Cerebellar cortex (tissue), 1 donor: ENCODE results near the gene FSCN2.
"Not testable (repeated sequence)": the region's sequence is repeated elsewhere in the genome, so short reads cannot be mapped to it uniquely, and the experiment has no call there.

Experiments
- DNase-seq: peaks from one replicate; pipeline ENCODE4 v3.0.0-alpha.2; 2015; ENCODE audit warnings: low spot score

The FSCN2 gene

GRCh38 chr17:81528651-81529436 is 667 bp downstream of the FSCN2 start:
- no peak for DNase-seq

GRCh38 chr17:81529437-81529803 is 1.2 kb downstream of the FSCN2 start:
- no peak for DNase-seq

- DNase-seq = not testable (repeated sequence)
Measured at GRCh38 chr17:81531013-81531412, 2.8 kb downstream of the FSCN2 start.

- not testable (repeated sequence) for DNase-seq
Measured at GRCh38 chr17:81531998-81532404, 3.8 kb downstream of the FSCN2 start.

GRCh38 chr17:81532490-81533287 is 4.5 kb downstream of the FSCN2 start:
- DNase-seq = no peak

GRCh38 chr17:81533339-81534141 is 5.4 kb downstream of the FSCN2 start:
- DNase-seq = no peak

GRCh38 chr17:81534157-81535006 is 6.2 kb downstream of the FSCN2 start:
- no peak for DNase-seq

- DNase-seq = no peak
Measured at GRCh38 chr17:81535007-81535328, 6.8 kb downstream of the FSCN2 start.

- DNase-seq = no peak
Measured at GRCh38 chr17:81535480-81536298, 7.5 kb downstream of the FSCN2 start.

- DNase-seq = no peak
Measured at GRCh38 chr17:81536299-81537290, 8.4 kb downstream of the FSCN2 start.

- DNase-seq = peak; percentile 59
Measured at GRCh38 chr17:81537343-81537855, 9.2 kb downstream of the FSCN2 start.

- no peak for DNase-seq
Measured at GRCh38 chr17:81537856-81538555, 9.8 kb downstream of the FSCN2 start.

GRCh38 chr17:81538651-81539570 is 10.7 kb downstream of the FSCN2 start:
- no peak for DNase-seq

GRCh38 chr17:81539571-81539900 is 11.4 kb downstream of the FSCN2 start:
- DNase-seq = no peak

- no peak for DNase-seq
Measured at GRCh38 chr17:81539961-81540675, 11.9 kb downstream of the FSCN2 start.

GRCh38 chr17:81540676-81541027 is 12.5 kb downstream of the FSCN2 start:
- DNase-seq = no peak

- no peak for DNase-seq
Measured at GRCh38 chr17:81541123-81541522, 12.9 kb downstream of the FSCN2 start.
